HG03175 (cell line): Measurements from ENCODE around the gene VWA3B.
"Not testable (repeated sequence)": the region's sequence is repeated elsewhere in the genome, so short reads cannot be mapped to it uniquely, and the experiment has no call there.

Experiments
- ATAC-seq: cut with Tn5 transposase; IDR thresholded peaks from one replicate; pipeline ENCODE4 v1.9.1; 2021; ENCODE audit warnings: mild to moderate bottlenecking, moderate library complexity; ENCODE audit not compliant: unreplicated experiment

The VWA3B gene

DNA sequence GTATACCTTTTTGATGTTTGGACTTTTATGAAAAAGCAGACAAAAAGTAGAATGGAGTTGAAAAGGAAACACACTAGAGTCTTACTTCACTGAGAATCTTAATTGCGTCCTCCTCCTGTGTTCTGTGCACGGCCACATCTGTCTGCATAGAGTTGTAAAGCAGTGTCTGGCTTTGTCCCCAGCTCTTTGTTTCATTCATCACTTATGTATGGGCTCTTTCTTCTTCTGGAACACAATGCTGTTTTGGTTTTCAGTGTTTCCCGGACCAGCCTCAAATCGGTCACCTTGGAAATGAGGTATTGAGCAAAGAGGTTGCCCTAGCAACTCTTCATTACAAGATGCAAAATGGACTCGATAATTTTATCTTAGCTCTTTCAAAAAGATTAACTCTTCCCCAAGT is 155.0 kb downstream of the VWA3B start:
- no peak for ATAC-seq

DNA sequence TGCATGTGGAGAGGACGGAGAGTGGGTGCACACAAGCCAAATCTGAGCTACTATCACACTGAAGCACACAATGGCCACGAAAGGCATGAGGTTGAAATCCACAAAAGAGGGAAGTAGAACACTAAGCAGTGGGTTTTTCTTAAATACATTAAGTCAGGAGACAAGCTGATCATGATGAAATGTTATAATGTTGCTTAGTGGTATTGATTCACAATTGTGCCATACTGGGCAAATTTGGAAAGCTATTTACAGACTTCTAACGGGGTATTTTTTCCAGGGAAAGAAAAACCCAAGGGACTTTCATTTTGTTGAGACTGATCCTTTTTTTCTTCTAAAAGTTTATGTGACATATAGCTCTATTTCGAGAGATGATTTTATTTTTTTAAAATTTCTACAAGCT is 158.5 kb downstream of the VWA3B start:
- ATAC-seq = no peak

DNA sequence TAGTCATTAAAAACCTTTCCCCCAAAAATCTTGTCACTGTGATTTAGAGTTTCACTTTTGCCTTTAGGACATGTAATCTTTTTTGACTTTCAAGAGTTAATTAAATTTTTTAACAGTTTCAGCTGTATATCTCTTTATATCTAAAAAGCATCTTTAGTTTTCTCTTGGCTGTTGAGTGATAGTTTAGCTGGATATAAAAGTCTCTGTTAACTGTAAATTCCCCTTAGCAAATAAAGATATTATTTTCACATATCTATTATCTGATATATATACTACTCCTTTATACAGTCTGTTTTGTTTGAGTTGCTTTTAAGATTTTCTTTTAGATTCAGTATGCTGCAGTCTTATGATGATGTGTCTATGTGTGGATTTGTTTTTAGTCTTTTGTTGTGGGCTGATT is 160.4 kb downstream of the VWA3B start:
- ATAC-seq = no peak

DNA sequence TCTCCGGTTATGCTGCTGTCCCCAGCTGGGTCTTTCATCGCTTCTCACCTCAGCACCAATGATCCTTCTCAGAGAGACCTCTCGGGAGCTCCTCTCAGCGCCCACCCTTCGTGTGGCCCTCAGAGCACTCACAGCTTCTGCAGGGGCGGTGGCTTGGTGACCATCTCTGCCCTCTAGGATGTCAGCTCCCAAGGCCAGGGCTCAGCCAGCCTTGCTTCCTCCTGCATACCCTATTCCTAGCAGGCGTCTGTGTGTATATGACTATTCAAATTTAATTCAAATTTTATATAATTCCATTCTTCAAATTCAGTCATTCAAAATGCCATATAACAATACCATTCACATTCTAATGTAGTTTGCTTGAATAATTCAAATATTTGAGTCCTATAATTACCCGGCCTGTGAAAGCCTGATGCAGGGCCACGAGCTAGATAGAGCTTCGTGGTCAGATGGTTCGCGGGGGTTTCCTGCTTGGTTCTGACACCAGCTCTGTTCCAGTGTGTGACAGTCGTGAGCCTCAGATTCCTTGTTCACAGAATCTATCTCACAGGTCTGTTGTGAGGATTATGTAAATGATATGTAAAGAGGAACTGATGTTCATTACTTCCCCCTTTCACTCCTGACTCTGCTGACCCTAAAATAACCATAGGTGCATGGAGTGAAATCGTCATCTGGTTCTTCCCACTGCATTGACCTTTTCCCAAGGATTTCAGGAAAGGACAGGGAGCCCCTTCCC is 165.2 kb downstream of the VWA3B start:
- ATAC-seq = no peak

DNA sequence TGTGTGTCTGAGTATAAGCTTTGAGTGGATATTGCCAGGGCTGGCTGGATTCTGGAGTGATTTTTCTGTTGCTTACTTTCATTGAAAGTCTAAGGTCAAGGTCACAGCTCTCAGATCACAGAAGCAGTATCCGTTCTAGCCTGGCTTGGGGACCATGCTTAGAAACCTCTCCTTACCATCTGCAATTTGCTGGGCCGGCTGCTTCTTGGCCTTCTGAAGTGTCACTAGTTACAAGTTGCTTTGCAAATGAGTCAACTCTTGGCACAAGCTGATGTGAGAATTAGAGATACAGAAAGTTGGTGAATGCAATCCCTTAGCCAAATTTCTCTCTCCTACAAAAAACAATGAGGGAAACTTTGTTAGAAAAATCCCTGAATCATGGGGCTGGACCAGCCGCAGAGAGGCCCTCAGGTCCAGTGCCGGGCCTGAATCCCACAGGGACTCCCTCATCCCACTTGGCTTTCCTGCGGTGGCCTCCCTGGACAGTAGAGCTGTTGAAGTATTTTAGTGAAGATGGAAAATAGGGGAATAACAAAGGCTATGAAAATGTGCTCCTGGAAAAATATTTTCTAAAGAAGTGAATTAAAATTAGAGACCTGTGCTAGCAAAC is 166.6 kb downstream of the VWA3B start:
- ATAC-seq = no peak

DNA sequence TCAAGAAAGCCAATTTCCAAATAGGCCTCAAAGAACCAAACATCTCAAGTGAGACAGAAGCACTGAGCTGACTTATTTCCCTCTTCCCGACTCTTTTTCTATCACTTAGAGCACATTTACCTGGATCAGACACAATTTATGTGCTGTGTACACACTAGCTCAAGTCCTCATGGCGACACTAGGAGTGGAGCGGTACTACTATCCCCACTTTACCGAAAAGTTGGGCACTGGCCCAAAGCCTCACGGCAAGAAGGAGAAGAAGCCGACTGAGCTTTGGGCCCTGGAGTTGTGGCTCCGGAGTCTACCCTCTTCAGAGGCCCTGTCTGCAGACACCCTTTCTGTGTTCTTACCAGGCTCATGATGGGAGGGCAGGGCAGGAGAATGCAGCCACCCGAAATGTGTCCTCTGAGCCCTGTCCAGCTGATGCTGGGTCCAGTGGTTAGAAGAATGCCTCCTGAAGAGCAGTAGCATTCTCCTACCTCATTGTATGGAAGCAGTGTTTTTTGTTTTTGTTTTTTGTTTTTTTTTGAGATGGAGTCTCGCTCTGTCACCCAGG is 167.6 kb downstream of the VWA3B start:
- no peak for ATAC-seq

DNA sequence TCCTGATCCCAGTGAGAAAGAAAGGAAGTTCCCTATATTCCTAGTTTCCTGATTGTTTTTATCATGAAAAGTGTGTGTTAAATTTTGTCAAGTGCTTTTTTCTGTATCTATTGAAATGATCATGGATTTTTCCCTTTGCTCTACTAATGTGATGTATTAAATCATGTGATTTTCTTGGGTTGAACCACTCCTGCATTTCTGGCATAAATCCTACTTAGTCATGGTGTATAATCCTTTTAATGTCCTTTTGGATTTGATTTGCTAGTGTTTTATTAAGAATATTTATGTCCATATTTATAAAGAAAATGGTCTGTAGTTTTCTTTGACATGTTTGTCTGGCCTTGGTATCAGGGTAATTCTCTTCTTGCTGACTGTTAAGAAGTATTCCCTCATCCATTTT is 171.9 kb downstream of the VWA3B start:
- ATAC-seq = no peak

DNA sequence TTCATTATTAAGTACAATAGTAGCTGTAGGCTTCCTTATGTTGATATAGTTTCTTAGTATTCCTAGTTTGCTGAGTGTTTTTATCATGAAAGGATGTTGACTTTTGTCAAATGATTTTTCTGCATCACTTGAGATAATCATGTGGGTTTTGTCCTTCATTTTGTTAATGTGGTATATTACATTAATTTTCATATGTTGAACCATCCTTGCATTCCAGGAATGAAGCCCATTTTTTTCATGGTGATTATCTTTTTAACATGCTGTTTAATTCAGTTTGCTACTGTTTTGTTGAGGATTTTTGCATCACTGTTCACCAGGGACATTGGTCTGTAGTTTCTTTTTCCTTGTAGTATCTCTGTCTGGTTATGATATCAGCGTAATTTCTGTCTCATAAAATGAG is 176.4 kb downstream of the VWA3B start:
- no peak for ATAC-seq

DNA sequence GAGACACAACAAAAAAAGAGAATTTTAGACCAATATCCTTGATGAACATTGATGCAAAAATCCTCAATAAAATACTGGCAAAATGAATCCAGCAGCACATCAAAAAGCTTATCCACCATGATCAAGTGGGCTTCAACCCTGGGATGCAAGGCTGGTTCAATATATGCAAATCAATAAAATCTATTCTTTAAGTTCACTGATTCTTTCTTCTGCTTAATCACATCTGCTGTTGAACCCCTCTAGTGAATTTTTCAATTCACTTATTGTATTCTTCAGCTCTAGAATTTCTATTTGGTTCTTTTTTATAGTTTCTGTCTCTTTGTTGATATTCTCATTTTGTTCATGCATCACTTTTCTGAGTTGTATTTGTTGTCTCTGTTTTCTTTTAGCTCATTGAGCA is 181.3 kb downstream of the VWA3B start:
- ATAC-seq = not testable (repeated sequence)

DNA sequence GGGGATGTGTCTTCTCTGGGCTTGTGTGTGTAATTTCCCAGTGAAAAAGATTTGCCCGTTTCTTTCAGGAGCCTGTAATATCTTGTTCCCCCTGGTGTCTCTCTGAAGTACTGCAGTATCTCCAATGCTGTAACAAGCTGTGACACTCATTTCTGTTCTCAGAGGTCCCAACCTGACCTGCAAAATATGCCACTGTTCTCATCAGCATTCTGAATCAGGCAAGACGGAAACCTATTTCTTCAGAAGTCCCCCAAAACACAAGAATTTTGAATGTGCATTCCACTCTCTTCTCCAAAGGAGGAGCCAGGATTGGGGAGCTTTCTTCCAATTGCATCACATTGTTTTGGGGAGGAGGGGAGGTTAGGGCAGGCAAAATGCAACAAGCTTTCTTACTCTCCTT is 182.3 kb downstream of the VWA3B start:
- ATAC-seq = no peak

DNA sequence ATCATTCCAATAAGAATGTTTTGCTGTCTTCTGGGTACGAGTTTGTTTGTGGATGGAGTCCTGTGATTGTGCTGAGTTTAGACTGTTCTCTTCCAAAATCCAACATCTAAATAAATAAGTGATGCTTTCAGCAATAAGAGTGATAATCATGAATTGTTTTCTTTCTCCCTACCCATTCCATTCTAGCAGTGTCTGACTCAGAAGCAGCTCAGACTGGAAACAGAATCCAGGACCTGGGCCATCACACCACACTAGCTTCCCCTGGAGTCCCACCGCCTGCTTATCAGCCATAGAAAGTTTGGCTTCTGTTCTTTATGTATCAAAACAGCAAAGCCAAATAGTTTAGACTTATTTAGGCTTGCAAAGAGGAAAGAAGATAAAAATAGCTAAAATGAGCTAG is 182.9 kb downstream of the VWA3B start:
- no peak for ATAC-seq

DNA sequence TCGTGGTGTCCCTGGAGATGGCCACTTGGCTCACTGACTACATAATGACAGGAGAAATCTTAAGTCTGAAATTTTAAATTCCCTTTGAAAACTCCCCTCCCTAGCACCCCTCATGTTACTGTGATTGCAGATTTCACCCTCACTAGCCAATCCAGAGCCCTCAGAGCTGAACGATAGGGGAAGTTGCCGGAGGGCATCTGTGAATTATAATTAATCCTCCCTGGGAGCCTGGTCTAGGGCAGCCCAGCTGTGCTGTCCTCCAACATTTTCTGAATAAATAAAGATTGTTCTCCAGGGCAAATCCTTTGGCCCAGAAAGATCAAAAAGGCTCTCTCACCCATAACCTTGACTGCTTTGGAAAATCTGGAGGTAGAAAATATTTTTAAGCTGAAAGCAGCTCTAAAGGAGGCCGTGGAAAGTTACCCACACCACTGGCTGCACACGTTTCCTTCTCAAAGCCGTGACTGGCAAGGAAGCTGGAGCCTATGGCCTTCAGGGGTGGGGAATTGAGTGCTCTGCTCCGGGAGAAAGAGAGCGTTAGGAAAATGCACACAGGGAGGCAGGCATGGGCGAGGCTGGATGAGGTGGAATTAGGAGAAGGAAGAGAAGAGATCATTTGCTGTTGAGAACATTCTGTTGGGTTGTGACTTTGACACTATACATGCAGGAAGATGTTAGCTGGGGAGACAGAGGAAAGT is 190.3 kb downstream of the VWA3B start:
- no peak for ATAC-seq

DNA sequence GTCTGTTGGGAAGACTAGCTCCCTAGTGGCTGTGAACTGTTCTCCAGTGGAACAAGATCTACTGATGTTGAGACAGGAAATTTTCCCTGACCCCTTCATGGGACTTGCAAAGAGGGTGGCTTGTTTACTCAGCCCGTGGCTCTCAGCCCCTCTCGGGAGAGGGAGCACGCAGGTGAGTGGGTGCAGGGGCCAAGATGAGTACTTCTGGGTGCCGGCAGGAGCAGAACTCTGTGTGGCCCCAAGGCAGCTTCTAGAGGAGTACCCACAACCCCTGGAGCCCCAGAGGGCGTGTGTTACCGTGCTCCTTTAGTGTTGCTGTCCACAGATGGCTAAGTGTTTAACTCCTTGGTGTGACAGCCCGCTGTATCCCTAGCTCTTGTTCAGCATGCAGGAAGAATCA is 191.1 kb downstream of the VWA3B start:
- no peak for ATAC-seq

DNA sequence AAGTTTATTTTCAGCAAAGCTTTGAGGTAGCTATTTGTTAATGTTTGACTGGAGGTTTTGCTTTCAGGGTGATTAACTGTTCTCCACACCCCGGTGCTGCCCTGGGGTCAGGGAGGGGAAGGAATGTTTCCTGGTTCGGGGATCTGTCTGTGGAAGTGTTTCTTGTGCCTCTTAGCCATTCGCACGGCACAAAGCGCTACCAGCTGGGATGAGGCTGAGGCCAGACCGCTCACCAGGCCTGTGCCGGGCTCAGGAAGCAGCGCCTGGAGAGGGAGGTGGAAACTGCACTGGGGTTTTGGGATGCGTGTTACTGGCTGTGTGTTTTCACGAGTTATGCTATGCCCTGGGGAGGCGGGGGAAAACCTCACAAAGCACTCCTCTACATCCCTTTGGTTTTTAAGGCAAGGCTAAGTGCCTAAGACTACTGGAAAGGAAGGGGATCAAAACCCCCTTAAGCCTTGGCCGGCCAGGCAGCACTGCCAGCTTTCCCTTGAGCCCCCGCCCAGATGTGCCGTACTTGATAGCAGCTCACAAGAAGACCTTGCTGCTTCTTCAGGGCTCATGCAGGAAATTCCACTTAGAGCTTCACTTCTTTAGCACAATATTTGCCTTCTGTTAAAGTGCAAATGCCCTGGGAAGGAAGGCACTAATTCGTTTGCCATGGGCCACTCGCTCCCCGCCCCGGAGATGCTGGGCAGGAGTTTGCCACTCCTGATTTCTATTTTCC is 193.6 kb downstream of the VWA3B start:
- no peak for ATAC-seq

DNA sequence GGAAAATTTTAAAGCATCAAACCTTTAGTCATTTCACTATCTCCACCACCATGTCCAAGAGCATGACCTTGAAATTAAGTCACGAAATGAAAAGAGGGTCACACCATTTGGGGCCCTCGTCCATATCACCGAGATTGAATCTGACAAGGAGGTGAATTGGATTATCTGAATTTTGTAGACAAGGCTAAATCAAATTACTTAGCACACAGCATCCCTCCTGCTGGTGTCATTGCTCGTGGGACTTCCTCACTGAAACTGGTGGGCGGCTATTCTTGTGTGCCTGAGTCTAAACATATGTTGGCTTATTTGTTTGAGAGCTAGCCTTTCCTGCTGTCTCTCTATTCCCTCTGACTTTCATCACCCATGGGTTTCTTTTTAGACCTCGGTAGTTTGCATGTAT is 194.6 kb downstream of the VWA3B start:
- ATAC-seq = no peak

DNA sequence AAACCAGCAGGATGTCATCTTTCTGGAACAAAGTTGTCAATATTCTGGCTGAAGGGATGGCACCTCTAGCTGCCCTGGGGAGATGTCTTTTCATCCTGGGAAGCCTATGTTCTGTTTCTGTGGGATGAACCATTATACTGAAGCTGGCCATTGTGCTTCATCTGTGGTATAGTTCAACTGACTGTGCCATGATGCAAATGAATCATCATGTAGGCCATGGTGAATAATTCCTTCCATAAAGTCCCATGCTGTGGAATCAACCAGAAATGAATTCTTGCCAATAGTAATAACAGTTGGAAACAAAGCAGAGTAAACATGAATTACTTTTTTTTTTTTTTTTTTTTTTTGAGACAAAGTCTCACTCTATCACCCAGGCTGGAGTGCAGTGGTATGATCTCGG is 195.1 kb downstream of the VWA3B start:
- no peak for ATAC-seq

DNA sequence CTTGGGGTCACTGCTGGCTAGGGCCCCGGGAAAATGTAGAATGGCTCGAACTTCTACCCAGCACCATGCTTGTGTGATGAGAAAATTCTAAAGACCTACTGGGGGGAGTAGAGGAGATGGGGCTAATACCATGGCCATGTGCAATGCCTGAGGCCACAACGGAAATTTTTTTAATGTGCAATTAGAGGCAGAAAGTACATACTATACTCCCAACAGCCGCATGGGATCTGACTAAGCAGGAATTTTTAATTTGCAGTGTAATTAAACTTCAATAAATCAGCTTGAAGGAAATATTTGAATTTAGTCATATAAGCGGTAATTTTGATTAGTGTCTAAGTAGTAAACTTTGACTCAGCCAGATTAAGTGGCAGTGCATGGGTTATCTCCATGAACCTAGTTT is 206.1 kb downstream of the VWA3B start:
- no peak for ATAC-seq

DNA sequence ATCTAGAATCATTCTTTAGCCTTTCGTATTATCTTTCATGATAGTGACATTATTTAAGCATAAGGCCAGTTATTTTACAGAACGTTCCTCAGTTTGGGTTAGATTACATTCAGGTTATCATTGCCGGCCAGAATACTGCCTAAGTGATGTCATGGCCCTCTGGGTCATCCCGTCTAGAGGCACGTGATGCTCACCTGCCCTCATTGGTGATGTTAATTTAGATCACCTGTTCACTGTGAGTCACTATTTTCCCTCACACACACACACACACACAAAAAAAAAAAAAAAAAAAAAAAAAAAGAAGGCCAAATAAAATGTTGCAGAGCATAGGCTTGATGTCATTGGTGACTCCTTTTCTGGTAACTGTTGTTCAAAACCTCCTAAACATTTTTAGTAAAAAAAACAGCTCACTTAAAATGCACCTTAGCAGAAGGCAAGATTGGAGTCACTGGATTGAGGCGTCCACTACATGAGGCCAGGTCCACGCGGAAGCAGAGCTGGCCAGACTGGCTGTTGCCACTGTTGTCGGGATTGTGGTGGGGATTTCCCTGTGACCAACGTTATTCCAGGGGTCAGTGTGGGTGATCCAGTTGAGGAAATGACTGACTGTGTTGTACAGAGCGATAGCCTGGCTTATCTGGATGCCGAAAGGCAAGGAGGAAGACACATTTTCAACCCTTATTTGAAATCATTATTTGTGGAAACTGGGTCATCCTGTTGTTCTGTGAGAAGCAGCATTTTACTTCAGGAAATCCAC is 207.1 kb downstream of the VWA3B start:
- ATAC-seq = no peak

DNA sequence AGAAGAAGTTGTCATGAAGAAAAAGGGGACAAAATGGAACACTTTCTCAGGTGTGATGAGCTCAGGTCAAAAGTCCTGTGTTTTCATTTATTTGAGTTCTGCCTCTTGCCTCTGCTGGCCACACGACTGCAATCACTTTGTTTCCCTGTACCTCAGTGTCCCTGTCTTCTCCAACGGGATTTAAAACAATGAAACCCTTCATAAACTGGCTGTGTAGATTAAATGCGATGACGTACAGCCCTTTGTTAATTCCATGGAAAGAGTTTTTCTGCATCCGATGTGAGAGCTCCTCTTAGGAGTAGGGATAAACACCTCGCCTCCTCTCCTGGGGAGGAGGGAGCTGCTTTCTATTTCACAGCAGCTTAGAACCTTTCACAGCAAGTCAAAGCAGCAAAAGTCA is 207.7 kb downstream of the VWA3B start:
- ATAC-seq = no peak

DNA sequence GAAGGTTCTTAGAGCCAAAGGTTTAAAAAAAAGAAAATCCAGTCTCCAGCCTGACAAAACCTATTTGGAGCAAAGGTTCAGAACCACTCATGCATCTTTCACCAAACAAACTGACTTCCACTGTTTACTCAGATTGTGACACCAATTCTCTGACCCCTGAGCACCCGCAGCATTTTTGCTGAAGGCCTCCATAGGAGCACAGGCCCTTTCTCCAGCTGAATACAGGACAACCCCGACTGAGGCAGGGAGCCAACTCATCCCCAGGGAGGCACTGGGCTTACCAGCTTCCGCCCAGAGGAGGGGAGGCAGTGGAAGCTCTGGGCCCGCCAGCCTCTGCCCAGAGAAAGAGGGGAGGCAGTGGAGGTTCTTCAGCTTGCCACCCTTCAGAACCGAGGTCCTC is 208.3 kb downstream of the VWA3B start:
- no peak for ATAC-seq
